ENCODE measurements around the gene INAFM2.

- no peak for TF ChIP-seq ESRRA (IDR thresholded peaks at IDR 0.05; ENCODE audit: low read length)
- no peak for TF ChIP-seq ZNF217 (IDR thresholded peaks at IDR 0.05)
- TF ChIP-seq ZNF207 (IDR thresholded peaks at IDR 0.05; ENCODE audit: borderline replicate concordance) = no peak
- no peak for TF ChIP-seq MAX (IDR thresholded peaks at IDR 0.05; ENCODE audit: low read depth, low read length)
- no peak for TF ChIP-seq PRDM15 (CRISPR knock-in tag; IDR thresholded peaks at IDR 0.05)
- no peak for TF ChIP-seq FOXK2 (IDR thresholded peaks at IDR 0.05)
- TF ChIP-seq EZH2 (IDR thresholded peaks at IDR 0.05; ENCODE audit: borderline replicate concordance, control insufficient read depth, low read depth, low read length) = no peak
- TF ChIP-seq, protein P1, sequence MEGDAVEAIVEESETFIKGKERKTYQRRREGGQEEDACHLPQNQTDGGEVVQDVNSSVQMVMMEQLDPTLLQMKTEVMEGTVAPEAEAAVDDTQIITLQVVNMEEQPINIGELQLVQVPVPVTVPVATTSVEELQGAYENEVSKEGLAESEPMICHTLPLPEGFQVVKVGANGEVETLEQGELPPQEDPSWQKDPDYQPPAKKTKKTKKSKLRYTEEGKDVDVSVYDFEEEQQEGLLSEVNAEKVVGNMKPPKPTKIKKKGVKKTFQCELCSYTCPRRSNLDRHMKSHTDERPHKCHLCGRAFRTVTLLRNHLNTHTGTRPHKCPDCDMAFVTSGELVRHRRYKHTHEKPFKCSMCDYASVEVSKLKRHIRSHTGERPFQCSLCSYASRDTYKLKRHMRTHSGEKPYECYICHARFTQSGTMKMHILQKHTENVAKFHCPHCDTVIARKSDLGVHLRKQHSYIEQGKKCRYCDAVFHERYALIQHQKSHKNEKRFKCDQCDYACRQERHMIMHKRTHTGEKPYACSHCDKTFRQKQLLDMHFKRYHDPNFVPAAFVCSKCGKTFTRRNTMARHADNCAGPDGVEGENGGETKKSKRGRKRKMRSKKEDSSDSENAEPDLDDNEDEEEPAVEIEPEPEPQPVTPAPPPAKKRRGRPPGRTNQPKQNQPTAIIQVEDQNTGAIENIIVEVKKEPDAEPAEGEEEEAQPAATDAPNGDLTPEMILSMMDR (IDR thresholded peaks at IDR 0.05 in 2 of 3, conservative IDR thresholded peaks at IDR 0.05 in 1 of 3; ENCODE audit: control insufficient read depth in 2 of 3, extremely low read depth in 1 of 3, insufficient read depth in 1 of 3, low read depth in 3 of 3, low read length in 3 of 3) = no peak
These were observed 18.2 kb upstream of the INAFM2 start for GRCh38 chr15:40305281-40305680.
